ENCODE measurements around the gene MIB2. TPM values are rescaled to one million over a fixed set of nuclear protein-coding genes. Genes with fewer than 3 reads are reported as not detected.

The MIB2 gene
- polyA plus RNA-seq, 1 of the 3 experiments (the other 2 are of a cell fraction), result 45.4 TPM

DNA sequence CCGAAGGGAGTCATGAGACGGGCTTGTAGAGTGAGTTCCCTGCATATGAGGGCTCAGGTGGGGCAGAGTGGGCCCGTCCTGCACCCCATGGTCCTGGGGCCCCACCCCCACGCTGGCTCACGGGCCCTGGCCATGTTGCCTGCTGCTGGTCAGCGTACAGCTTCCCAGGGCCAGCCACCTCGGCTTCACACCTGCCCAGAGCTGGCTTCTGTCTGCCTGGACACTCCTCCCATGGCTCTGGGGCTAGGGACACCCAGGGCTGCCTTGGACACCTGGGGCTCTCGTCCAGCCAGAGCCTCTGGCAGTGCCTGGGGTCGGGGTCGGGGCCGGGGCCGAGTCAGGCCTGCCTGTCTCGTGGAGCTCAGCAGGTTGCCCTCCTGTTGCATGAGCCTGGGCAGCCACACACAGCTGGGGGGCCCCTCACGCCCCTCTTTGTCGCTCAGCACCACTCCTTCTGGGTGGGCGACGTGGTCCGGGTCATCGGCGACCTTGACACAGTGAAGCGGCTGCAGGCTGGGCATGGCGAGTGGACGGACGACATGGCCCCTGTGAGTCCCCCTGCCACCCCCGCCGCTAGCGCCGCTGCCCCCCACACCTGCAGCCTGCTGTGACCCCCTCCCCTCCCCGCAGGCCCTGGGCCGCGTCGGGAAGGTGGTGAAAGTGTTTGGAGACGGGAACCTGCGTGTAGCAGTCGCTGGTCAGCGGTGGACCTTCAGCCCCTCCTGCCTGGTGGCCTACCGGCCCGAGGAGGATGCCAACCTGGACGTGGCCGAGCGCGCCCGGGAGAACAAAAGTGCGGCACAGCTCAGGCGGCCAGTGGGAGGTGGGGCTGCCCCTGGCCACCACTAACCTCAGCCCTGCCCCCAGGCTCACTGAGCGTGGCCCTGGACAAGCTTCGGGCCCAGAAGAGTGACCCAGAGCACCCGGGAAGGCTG, 11.2 kb downstream of the MIB2 start:
- Histone ChIP-seq H3K9me3 (no peaks in the 10 kb centered on the region), H3K27me3 (ENCODE audit: insufficient read depth) (no peaks in the 10 kb centered on the region), H3K9ac (no peak overlapping the region), H4K20me1 (ENCODE audit: insufficient read depth) (no peaks in the 10 kb centered on the region), H3K4me1 (ENCODE audit: control insufficient read depth in 1 of 2, insufficient read depth in 2 of 2, low read depth in 1 of 2, low read length in 1 of 2) (no peaks in the 10 kb centered on the region; a peak in 1 of 4 replicates), H3K4me3 (ENCODE audit: low read depth in 2 of 2, low read length in 1 of 2) (no peak overlapping the region), H3K4me2 (no peak overlapping the region), H3K27ac (ENCODE audit: low read depth in 2 of 2, low read length in 1 of 2) (no peak overlapping the region), H3F3A (replicated peaks; ENCODE audit: insufficient read depth) (no peaks in the 10 kb centered on the region), H3K36me3 (replicated peaks in 1 of 2; ENCODE audit: control insufficient read depth in 1 of 2, insufficient read depth in 2 of 2, low read length in 1 of 2) (peaks cover 0 to 5% of the 10 kb centered on the region in 2 experiments), H3K9me2 (no peaks in the 10 kb centered on the region), H3K79me2 (ENCODE audit: insufficient read depth) (no peaks in the 10 kb centered on the region), H2AFZ (ENCODE audit: low read depth) (no peak overlapping the region)
- 91% methylated on average over 22 of the region's 48 CpGs for WGBS (ENCODE audit: low lambda C conversion rate)
- TF ChIP-seq, protein P1, sequence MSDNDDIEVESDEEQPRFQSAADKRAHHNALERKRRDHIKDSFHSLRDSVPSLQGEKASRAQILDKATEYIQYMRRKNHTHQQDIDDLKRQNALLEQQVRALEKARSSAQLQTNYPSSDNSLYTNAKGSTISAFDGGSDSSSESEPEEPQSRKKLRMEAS (IDR thresholded peaks at IDR 0.05; ENCODE audit: low read depth), result no peak
- TF ChIP-seq, protein P2, sequence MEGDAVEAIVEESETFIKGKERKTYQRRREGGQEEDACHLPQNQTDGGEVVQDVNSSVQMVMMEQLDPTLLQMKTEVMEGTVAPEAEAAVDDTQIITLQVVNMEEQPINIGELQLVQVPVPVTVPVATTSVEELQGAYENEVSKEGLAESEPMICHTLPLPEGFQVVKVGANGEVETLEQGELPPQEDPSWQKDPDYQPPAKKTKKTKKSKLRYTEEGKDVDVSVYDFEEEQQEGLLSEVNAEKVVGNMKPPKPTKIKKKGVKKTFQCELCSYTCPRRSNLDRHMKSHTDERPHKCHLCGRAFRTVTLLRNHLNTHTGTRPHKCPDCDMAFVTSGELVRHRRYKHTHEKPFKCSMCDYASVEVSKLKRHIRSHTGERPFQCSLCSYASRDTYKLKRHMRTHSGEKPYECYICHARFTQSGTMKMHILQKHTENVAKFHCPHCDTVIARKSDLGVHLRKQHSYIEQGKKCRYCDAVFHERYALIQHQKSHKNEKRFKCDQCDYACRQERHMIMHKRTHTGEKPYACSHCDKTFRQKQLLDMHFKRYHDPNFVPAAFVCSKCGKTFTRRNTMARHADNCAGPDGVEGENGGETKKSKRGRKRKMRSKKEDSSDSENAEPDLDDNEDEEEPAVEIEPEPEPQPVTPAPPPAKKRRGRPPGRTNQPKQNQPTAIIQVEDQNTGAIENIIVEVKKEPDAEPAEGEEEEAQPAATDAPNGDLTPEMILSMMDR (IDR thresholded peaks at IDR 0.05), result no peak
- TF ChIP-seq JUND (IDR thresholded peaks at IDR 0.05), result no peak
- no peak for DNase-seq
- POLR2A ChIA-PET, result interaction anchor here (0.6 kb wide), 1 partner anchor 259 kb away, joined by 3 read pairs; no protein-coding TSS in a partner anchor
- CTCF ChIA-PET, result no interaction called here

DNA sequence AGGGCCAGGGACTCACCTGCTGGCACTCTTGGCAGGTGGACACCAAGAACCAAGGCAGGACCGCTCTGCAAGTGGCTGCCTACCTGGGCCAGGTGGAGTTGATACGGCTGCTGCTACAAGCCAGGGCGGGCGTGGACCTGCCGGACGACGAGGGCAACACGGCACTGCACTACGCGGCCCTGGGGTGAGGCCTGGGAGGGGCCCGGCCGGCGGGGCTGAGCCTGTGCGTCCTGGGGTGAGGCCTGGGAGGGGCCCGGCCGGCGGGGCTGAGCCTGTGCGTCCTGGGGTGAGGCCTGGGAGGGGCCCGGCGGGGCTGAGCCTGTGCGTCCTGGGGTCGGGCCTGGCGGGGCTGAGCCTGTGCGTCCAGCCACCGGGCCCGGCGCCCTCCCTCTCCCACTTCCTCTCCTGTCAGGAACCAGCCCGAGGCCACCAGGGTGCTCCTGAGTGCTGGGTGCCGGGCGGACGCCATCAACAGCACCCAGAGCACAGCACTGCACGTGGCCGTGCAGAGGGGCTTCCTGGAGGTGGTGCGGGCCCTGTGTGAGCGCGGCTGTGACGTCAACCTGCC, 12.0 kb downstream of the MIB2 start:
- no peaks in the 10 kb centered on the region for H4K20me1 ChIP-seq (ENCODE audit: insufficient read depth)
- no peaks in the 10 kb centered on the region for H3K79me2 ChIP-seq (ENCODE audit: insufficient read depth)
- H3K4me3 ChIP-seq (ENCODE audit: low read depth in 2 of 2, low read length in 1 of 2), result no peak overlapping the region
- no peaks in the 10 kb centered on the region for H3K27me3 ChIP-seq (ENCODE audit: insufficient read depth)
- no peaks in the 10 kb centered on the region for H3K9me3 ChIP-seq
- CTCF ChIA-PET, result no interaction called here
- no peaks in the 10 kb centered on the region for H3F3A ChIP-seq (replicated peaks; ENCODE audit: insufficient read depth)
- no peak overlapping the region for H2AFZ ChIP-seq (ENCODE audit: low read depth)
- 95% methylated on average over 4 of the region's 37 CpGs for WGBS (ENCODE audit: low lambda C conversion rate)
- no peaks in the 10 kb centered on the region for H3K9me2 ChIP-seq
- POLR2A ChIA-PET, result no interaction called here
- no peak overlapping the region for H3K9ac ChIP-seq
- no peak overlapping the region for H3K27ac ChIP-seq (ENCODE audit: low read depth in 2 of 2, low read length in 1 of 2)
- H3K4me1 ChIP-seq (ENCODE audit: control insufficient read depth in 1 of 2, insufficient read depth in 2 of 2, low read depth in 1 of 2, low read length in 1 of 2), result no peaks in the 10 kb centered on the region; a peak in 1 of 4 replicates
- H3K36me3 ChIP-seq (replicated peaks in 1 of 2; ENCODE audit: control insufficient read depth in 1 of 2, insufficient read depth in 2 of 2, low read length in 1 of 2), result peaks cover 0 to 5% of the 10 kb centered on the region in 2 experiments
- DNase-seq, result no peak
- no peak overlapping the region for H3K4me2 ChIP-seq
- no peak for TF ChIP-seq TEAD4 (IDR thresholded peaks at IDR 0.05; ENCODE audit: borderline replicate concordance, insufficient read depth)
- TF ChIP-seq TAF1 (IDR thresholded peaks at IDR 0.05; ENCODE audit: borderline replicate concordance, low read depth, low read length), result no peak
- TF ChIP-seq, protein P3, sequence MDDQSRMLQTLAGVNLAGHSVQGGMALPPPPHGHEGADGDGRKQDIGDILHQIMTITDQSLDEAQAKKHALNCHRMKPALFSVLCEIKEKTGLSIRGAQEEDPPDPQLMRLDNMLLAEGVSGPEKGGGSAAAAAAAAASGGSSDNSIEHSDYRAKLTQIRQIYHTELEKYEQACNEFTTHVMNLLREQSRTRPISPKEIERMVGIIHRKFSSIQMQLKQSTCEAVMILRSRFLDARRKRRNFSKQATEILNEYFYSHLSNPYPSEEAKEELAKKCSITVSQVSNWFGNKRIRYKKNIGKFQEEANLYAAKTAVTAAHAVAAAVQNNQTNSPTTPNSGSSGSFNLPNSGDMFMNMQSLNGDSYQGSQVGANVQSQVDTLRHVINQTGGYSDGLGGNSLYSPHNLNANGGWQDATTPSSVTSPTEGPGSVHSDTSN (IDR thresholded peaks at IDR 0.05), result no peak
- TF ChIP-seq RXRA (IDR thresholded peaks at IDR 0.05; ENCODE audit: borderline replicate concordance, low read depth), result no peak
- TF ChIP-seq, protein P4, sequence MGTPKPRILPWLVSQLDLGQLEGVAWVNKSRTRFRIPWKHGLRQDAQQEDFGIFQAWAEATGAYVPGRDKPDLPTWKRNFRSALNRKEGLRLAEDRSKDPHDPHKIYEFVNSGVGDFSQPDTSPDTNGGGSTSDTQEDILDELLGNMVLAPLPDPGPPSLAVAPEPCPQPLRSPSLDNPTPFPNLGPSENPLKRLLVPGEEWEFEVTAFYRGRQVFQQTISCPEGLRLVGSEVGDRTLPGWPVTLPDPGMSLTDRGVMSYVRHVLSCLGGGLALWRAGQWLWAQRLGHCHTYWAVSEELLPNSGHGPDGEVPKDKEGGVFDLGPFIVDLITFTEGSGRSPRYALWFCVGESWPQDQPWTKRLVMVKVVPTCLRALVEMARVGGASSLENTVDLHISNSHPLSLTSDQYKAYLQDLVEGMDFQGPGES (IDR thresholded peaks at IDR 0.05; ENCODE audit: low read depth, low read length), result no peak
- TF ChIP-seq FOXJ3 (CRISPR knock-in tag; IDR thresholded peaks at IDR 0.05), result no peak
- TF ChIP-seq SIN3A (IDR thresholded peaks at IDR 0.05; ENCODE audit: borderline replicate concordance, low read depth, low read length), result no peak
- TF ChIP-seq TCF12 (IDR thresholded peaks at IDR 0.05), result no peak
- no peak for TF ChIP-seq POLR2AphosphoS5 (IDR thresholded peaks at IDR 0.05; ENCODE audit: low read depth, low read length)
- TF ChIP-seq, protein P5, sequence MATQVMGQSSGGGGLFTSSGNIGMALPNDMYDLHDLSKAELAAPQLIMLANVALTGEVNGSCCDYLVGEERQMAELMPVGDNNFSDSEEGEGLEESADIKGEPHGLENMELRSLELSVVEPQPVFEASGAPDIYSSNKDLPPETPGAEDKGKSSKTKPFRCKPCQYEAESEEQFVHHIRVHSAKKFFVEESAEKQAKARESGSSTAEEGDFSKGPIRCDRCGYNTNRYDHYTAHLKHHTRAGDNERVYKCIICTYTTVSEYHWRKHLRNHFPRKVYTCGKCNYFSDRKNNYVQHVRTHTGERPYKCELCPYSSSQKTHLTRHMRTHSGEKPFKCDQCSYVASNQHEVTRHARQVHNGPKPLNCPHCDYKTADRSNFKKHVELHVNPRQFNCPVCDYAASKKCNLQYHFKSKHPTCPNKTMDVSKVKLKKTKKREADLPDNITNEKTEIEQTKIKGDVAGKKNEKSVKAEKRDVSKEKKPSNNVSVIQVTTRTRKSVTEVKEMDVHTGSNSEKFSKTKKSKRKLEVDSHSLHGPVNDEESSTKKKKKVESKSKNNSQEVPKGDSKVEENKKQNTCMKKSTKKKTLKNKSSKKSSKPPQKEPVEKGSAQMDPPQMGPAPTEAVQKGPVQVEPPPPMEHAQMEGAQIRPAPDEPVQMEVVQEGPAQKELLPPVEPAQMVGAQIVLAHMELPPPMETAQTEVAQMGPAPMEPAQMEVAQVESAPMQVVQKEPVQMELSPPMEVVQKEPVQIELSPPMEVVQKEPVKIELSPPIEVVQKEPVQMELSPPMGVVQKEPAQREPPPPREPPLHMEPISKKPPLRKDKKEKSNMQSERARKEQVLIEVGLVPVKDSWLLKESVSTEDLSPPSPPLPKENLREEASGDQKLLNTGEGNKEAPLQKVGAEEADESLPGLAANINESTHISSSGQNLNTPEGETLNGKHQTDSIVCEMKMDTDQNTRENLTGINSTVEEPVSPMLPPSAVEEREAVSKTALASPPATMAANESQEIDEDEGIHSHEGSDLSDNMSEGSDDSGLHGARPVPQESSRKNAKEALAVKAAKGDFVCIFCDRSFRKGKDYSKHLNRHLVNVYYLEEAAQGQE (IDR thresholded peaks at IDR 0.05; ENCODE audit: low read depth, low read length), result no peak
- TF ChIP-seq, protein P1 (IDR thresholded peaks at IDR 0.05; ENCODE audit: low read depth), result no peak
- TF ChIP-seq YY1 (IDR thresholded peaks at IDR 0.05; ENCODE audit: low read depth), result no peak
- TF ChIP-seq RFX5 (IDR thresholded peaks at IDR 0.05; ENCODE audit: low read length), result no peak
- TF ChIP-seq, protein P6, sequence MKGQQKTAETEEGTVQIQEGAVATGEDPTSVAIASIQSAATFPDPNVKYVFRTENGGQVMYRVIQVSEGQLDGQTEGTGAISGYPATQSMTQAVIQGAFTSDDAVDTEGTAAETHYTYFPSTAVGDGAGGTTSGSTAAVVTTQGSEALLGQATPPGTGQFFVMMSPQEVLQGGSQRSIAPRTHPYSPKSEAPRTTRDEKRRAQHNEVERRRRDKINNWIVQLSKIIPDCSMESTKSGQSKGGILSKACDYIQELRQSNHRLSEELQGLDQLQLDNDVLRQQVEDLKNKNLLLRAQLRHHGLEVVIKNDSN (IDR thresholded peaks at IDR 0.05; ENCODE audit: borderline replicate concordance, low read depth), result no peak

All from SK-N-SH (cell line).